ENCODE measurements around the gene TSEN54. TPM values are rescaled to one million over a fixed set of nuclear protein-coding genes. Genes with fewer than 3 reads are reported as not detected.

The TSEN54 gene
- total RNA-seq, 1 donor from 2014 or later, result 21.0 TPM

GRCh38 chr17:75488693-75489510 is 27.4 kb upstream of the TSEN54 start:
- CTCF ChIA-PET, result no interaction called here
- POLR2A ChIA-PET, result no interaction called here

DNA sequence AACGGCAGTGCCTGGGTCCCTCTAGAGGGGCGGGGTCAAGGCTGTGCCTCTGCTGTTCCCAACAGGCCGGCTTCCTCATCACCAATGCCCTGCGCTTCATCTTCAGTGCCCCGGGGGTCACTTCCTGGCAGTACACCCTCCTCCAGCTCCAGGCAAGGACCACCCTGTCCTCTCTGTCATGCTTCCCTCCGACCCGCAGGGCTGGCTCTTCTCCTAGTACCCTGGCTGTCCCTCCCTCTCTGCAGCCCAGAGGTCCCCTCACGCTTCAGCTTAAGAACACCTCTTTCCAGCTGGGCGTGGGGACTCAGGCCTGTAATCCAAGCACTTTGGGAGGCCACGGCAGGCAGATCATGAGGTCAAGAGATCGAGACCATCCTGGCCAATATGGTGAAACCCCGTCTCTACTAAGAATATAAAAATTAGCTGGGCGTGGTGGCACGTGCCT is 26.8 kb upstream of the TSEN54 start:
- CTCF ChIA-PET, result no interaction called here
- ATAC-seq (ENCODE audit: low read depth) (no peak), DNase-seq (no peak)
- H3K9me3 Mint-ChIP-seq, result no peaks in the 10 kb centered on the region
- peaks cover 35% of the 10 kb centered on the region for H3K36me3 Mint-ChIP-seq (ENCODE audit: low read depth)
- TF ChIP-seq, protein P1, sequence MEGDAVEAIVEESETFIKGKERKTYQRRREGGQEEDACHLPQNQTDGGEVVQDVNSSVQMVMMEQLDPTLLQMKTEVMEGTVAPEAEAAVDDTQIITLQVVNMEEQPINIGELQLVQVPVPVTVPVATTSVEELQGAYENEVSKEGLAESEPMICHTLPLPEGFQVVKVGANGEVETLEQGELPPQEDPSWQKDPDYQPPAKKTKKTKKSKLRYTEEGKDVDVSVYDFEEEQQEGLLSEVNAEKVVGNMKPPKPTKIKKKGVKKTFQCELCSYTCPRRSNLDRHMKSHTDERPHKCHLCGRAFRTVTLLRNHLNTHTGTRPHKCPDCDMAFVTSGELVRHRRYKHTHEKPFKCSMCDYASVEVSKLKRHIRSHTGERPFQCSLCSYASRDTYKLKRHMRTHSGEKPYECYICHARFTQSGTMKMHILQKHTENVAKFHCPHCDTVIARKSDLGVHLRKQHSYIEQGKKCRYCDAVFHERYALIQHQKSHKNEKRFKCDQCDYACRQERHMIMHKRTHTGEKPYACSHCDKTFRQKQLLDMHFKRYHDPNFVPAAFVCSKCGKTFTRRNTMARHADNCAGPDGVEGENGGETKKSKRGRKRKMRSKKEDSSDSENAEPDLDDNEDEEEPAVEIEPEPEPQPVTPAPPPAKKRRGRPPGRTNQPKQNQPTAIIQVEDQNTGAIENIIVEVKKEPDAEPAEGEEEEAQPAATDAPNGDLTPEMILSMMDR (IDR thresholded peaks at IDR 0.05), result no peak
- peaks cover 27% of the 10 kb centered on the region for H3K4me1 Mint-ChIP-seq
- H3K27ac Mint-ChIP-seq, result no peak overlapping the region
- intact Hi-C loops (cut with micrococcal nuclease), result no loop called here
- H3K4me3 Mint-ChIP-seq, result no peak overlapping the region
- H3K27me3 Mint-ChIP-seq, result no peaks in the 10 kb centered on the region
- POLR2A ChIA-PET, result no interaction called here

More at GRCh38 chr17:75488693-75489510, 27.4 kb upstream of the TSEN54 start:
- Mint-ChIP-seq H3K9me3 (no peaks in the 10 kb centered on the region), H3K27ac (no peak overlapping the region), H3K4me3 (no peak overlapping the region), H3K36me3 (ENCODE audit: low read depth) (peaks cover 31% of the 10 kb centered on the region), H3K27me3 (no peaks in the 10 kb centered on the region), H3K4me1 (peaks cover 27% of the 10 kb centered on the region)
- ATAC-seq (ENCODE audit: low read depth) (no peak), DNase-seq (no peak)
- TF ChIP-seq, protein P1 (IDR thresholded peaks at IDR 0.05), result no peak
- intact Hi-C loops (cut with micrococcal nuclease), result no loop called here

GRCh38 chr17:75490173-75490743 is 26.1 kb upstream of the TSEN54 start:
- Mint-ChIP-seq H3K36me3 (ENCODE audit: low read depth) (peaks cover 43% of the 10 kb centered on the region), H3K27me3 (no peaks in the 10 kb centered on the region), H3K27ac (no peak overlapping the region), H3K4me3 (no peak overlapping the region), H3K9me3 (no peaks in the 10 kb centered on the region), H3K4me1 (peaks cover 27% of the 10 kb centered on the region)
- ChIA-PET POLR2A (interaction anchor here (0.5 kb wide), 1 partner anchor 38 kb away, joined by 3 read pairs; no protein-coding TSS in a partner anchor), CTCF (no interaction called here)
- intact Hi-C loops (cut with micrococcal nuclease), result no loop called here
- ATAC-seq (ENCODE audit: low read depth) (no peak), DNase-seq (no peak)
- TF ChIP-seq, protein P1 (IDR thresholded peaks at IDR 0.05), result no peak

- ATAC-seq (ENCODE audit: low read depth) (no peak), DNase-seq (no peak)
- Mint-ChIP-seq H3K4me1 (peaks cover 27% of the 10 kb centered on the region), H3K4me3 (no peak overlapping the region), H3K27me3 (no peaks in the 10 kb centered on the region), H3K27ac (no peak overlapping the region), H3K9me3 (no peaks in the 10 kb centered on the region), H3K36me3 (ENCODE audit: low read depth) (peaks cover 51% of the 10 kb centered on the region)
- intact Hi-C loops (cut with micrococcal nuclease), result no loop called here
- TF ChIP-seq, protein P1 (IDR thresholded peaks at IDR 0.05), result no peak
- ChIA-PET POLR2A (no interaction called here), CTCF (no interaction called here)
Measured at GRCh38 chr17:75490953-75491649, 25.2 kb upstream of the TSEN54 start.

DNA sequence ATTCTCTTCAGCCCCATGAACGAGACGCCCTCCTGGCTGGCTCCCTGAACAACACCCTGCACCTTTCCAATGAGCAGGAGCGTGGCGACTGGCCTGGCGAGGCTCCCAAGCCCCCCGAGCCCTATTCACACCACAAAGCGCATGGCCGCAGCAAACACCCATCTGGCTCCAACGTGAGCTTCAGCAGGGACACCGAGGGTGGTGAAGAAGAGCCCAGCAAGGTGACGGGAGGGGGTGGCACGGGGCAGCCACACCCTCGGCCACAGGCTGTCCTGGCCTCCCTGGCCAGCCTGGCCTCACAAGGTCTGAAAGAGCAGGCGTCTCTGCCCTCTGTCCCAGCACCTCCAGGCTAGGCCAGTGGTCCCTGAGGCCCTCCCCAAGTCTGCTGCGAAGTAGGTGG is 24.6 kb upstream of the TSEN54 start:
- CTCF ChIA-PET, result no interaction called here
- DNase-seq (no peak), ATAC-seq (ENCODE audit: low read depth) (no peak)
- Mint-ChIP-seq H3K27me3 (no peaks in the 10 kb centered on the region), H3K9me3 (no peaks in the 10 kb centered on the region), H3K4me3 (no peak overlapping the region), H3K4me1 (peaks cover 21% of the 10 kb centered on the region), H3K36me3 (ENCODE audit: low read depth) (peaks cover 50% of the 10 kb centered on the region), H3K27ac (no peak overlapping the region)
- TF ChIP-seq, protein P1 (IDR thresholded peaks at IDR 0.05), result no peak
- intact Hi-C loops (cut with micrococcal nuclease), result no loop called here
- POLR2A ChIA-PET, result interaction anchor here (0.6 kb wide), 1 partner anchor 8 kb away, joined by 4 read pairs; no protein-coding TSS in a partner anchor
